ES-I3 (cell line): Measurements from ENCODE around the gene ZNF695.

Experiments used
- H3K36me3 ChIP-seq: 2 replicates; pipeline ENCODE4 v1.6.1; 2013; ENCODE audit warnings: mild to moderate bottlenecking, low read length, control low read depth, moderate library complexity; ENCODE audit not compliant: insufficient read depth
- H3K4me1 ChIP-seq: 2 replicates; pipeline ENCODE4 v1.6.1; 2013; ENCODE audit warnings: mild to moderate bottlenecking, control low read depth, low read length; ENCODE audit not compliant: insufficient read depth
- H3K9ac ChIP-seq: 2 replicates; pipeline ENCODE4 v1.6.1; 2013; ENCODE audit warnings: low read depth, mild to moderate bottlenecking, low read length, moderate library complexity
- H3K9me3 ChIP-seq: 2 replicates; pipeline ENCODE4 v1.6.1; 2013; ENCODE audit warnings: mild to moderate bottlenecking, low read length, moderate library complexity; ENCODE audit not compliant: control insufficient read depth, insufficient read depth

Gene ZNF695

GRCh38 chr1:246987083-246987690 is 20.7 kb downstream of the ZNF695 start:
- Histone ChIP-seq H3K9ac (no peak overlapping the region), H3K36me3 (peaks cover 23% of the 10 kb centered on the region; the same call in 1 of the 2 replicates), H3K9me3 (peaks cover 57% of the 10 kb centered on the region), H3K4me1 (no peaks in the 10 kb centered on the region)

DNA sequence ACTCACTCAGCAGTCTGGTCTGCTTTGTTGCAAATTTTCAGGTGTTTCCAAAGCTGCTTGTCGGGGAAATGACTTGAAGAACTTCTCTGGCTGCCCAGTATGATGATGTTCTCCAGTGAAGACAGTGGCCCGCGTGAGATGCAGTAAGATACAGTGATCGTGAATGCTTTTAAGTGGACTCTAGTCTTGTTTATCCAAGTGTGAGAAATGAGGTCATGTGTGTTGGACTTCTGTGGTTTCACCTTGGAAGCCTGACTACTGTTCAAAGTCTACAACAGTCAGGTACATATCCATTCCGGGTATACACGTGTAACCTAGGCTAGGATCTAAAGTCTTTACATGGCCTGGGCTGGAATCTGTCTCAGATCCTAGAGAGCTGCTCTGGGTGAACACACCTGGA is 29.1 kb downstream of the ZNF695 start:
- H3K4me1 ChIP-seq, result no peaks in the 10 kb centered on the region
- no peak overlapping the region for H3K9ac ChIP-seq
- peaks cover 18% of the 10 kb centered on the region; the same call in 1 of the 2 replicates for H3K36me3 ChIP-seq
- H3K9me3 ChIP-seq, result peaks cover 40% of the 10 kb centered on the region

GRCh38 chr1:246978281-246978680 is 29.6 kb downstream of the ZNF695 start:
- Histone ChIP-seq H3K9ac (no peak overlapping the region), H3K9me3 (peaks cover 37% of the 10 kb centered on the region), H3K4me1 (no peaks in the 10 kb centered on the region), H3K36me3 (peaks cover 18% of the 10 kb centered on the region; the same call in 1 of the 2 replicates)

DNA sequence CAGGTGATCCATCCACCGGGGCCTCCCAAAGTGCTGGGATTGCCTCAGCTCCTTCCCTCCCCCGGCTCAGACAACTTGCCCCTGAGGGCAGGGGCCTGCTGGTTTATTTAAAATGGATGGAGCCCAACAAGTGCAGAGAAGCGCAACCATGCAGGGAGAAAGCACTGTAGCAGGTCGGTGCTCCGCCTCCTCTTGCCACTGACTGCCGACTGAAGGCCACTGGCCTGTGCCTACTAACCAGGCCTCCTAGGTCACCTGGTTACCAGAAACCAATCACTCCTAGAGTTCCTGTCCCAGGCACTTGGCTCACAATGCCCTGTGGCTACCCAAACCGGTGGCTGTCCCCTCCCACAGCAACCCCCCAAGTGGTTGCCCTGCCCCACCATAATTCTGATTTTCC is 35.9 kb downstream of the ZNF695 start:
- H3K36me3 ChIP-seq, result peaks cover 3% of the 10 kb centered on the region; the same call in 1 of the 2 replicates
- peaks cover 15% of the 10 kb centered on the region for H3K9me3 ChIP-seq
- H3K4me1 ChIP-seq, result no peaks in the 10 kb centered on the region
- H3K9ac ChIP-seq, result no peak overlapping the region

GRCh38 chr1:246971090-246971721 is 36.7 kb downstream of the ZNF695 start:
- Histone ChIP-seq H3K9me3 (peaks cover 15% of the 10 kb centered on the region), H3K36me3 (peaks cover 3% of the 10 kb centered on the region; the same call in 1 of the 2 replicates), H3K9ac (no peak overlapping the region), H3K4me1 (no peaks in the 10 kb centered on the region)

- Histone ChIP-seq H3K4me1 (no peaks in the 10 kb centered on the region), H3K36me3 (peaks cover 3% of the 10 kb centered on the region; the same call in 1 of the 2 replicates), H3K9me3 (peaks cover 15% of the 10 kb centered on the region), H3K9ac (no peak overlapping the region)
Measured at GRCh38 chr1:246969621-246970020, 38.2 kb downstream of the ZNF695 start.

GRCh38 chr1:246966502-246966901 is 41.4 kb downstream of the ZNF695 start:
- Histone ChIP-seq H3K9ac (no peak overlapping the region), H3K36me3 (peaks cover 3% of the 10 kb centered on the region; the same call in 1 of the 2 replicates), H3K4me1 (no peaks in the 10 kb centered on the region), H3K9me3 (peaks cover 15% of the 10 kb centered on the region)

DNA sequence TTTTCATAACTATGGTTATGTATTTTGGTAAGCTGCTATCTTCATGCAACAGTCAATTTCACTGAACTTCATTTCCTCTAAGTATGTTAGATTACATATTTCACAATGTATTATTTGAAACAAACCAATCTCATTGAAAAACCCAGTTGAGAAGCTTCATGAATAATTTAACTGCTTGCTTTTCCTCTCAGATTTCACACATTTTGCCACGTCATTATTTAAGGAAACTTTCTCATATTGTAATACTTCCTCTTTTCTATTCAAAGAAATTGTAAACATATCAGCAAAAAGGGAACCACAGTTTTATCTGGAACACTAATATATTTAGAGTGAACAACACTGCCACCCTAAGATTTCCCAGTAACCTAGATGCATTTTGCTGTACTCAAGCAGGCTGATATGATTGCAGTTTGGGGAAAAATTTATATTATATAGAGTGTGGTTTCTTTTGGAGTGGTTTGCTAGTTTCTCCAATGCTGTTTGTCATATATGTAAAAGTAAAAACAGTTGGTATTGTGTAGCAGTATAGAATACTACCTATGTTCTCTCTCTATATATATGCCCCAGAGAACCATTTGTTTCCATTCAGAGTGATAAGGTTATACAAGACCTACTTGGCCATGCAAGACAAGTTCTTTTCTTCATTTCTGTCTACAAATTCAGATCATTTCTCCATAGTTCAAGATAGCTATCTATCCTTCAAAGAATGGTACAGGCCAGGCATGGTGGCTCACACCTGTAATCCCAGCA is 47.7 kb downstream of the ZNF695 start:
- Histone ChIP-seq H3K4me1 (no peaks in the 10 kb centered on the region), H3K9me3 (no peaks in the 10 kb centered on the region), H3K9ac (no peak overlapping the region), H3K36me3 (peaks cover 3% of the 10 kb centered on the region)

DNA sequence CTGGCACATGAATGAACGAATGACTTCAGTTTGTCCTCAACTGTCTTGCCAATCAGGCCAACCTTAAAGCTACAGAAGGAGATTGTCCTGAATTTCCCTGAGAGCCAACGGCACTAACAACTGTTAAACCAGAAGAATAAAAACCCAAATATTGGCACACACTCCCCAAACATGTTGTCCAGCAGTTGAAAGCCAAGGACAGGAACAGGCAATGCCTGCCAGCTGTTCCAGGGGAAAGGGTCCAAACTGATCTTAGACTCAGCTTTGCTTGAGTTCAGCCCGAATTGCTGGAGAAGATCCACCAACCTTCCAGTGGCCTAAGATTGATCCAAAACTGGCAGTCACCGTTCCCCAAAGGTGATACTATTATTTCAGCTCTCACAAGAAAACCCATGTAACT is 53.7 kb downstream of the ZNF695 start:
- H3K36me3 ChIP-seq, result peaks cover 3% of the 10 kb centered on the region
- no peaks in the 10 kb centered on the region for H3K9me3 ChIP-seq
- no peaks in the 10 kb centered on the region for H3K4me1 ChIP-seq

GRCh38 chr1:246951413-246951812 is 56.4 kb downstream of the ZNF695 start:
- Histone ChIP-seq H3K9ac (no peak overlapping the region), H3K9me3 (no peaks in the 10 kb centered on the region), H3K4me1 (0 out of 2 replicates have a peak, but pooled peaks cover 6% of the 10 kb centered on the region), H3K36me3 (no peaks in the 10 kb centered on the region; the same call in 1 of the 2 replicates)

More for the DNA sequence above, 53.7 kb downstream of the ZNF695 start:
- no peak overlapping the region for H3K9ac ChIP-seq

GRCh38 chr1:246949956-246950355 is 57.9 kb downstream of the ZNF695 start:
- Histone ChIP-seq H3K4me1 (0 out of 2 replicates have a peak, but pooled peaks cover 6% of the 10 kb centered on the region), H3K9ac (no peak overlapping the region), H3K36me3 (peaks cover 5% of the 10 kb centered on the region; the same call in 1 of the 2 replicates), H3K9me3 (no peaks in the 10 kb centered on the region)

GRCh38 chr1:246947255-246947654 is 60.6 kb downstream of the ZNF695 start:
- Histone ChIP-seq H3K36me3 (0 out of 2 replicates have a peak, but pooled peaks cover 5% of the 10 kb centered on the region), H3K9ac (no peak overlapping the region), H3K4me1 (0 out of 2 replicates have a peak, but pooled peaks cover 6% of the 10 kb centered on the region), H3K9me3 (no peaks in the 10 kb centered on the region)

DNA sequence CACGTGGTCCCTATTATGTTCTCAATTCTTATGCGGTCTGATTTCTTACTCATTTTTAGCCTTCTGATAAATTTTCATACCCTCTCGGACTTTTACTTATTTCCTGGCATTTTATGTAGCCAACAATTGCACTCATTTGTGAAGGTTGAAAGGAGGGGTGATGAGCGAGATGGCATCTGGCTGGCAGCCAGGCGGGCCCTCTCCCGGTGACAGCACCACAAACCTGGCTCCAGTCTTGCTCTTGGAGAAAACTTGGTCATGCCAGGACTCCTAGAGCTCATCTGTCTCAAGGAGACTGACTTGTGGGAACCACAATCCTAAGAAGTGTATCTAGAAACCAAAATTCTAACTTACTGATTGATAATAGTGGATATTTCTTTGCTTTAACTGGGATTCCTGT is 61.5 kb downstream of the ZNF695 start:
- Histone ChIP-seq H3K9me3 (no peaks in the 10 kb centered on the region), H3K36me3 (0 out of 2 replicates have a peak, but pooled peaks cover 5% of the 10 kb centered on the region), H3K4me1 (0 out of 2 replicates have a peak, but pooled peaks cover 6% of the 10 kb centered on the region), H3K9ac (no peak overlapping the region)
